HepG2 (cell line): ENCODE data around the gene ARL14EPL. TPM values are rescaled to one million over a fixed set of nuclear protein-coding genes. Genes with fewer than 3 reads are reported as not detected.

ENCODE experiments used
- ATAC-seq: fragments of 200-7000 bp; cut with Tn5 transposase; 3 replicates; pipeline ENCODE4 v1.9.1; 2020; ENCODE audit warnings: mild to moderate bottlenecking, moderate library complexity
- BruUV-seq: library from RNA; stranded (reverse); fragments of 400-500 nt; replicated peaks from 2 replicates; lab custom pipeline; 2021; lab: Mats Ljungman, UMichigan
- CTCF ChIA-PET: fragments of 300-600 bp; formaldehyde crosslinking; extraction: SDS; loops from one replicate; lab custom pipeline; 2021; ENCODE audit warnings: low total read pairs, inconsistent platforms, low intra/inter-chr PET ratio; lab: Yijun Ruan, JAX
- POLR2A ChIA-PET: fragments of 350-600 bp; sonication (Branson Sonifier 250); formaldehyde crosslinking; loops from one replicate; lab custom pipeline; 2020; ENCODE audit warnings: antibody characterized with exemption, inconsistent platforms; lab: Yijun Ruan, JAX
- DNase-seq: peaks from one replicate; pipeline ENCODE4 v3.0.0-alpha.2; 2015; ENCODE audit warnings: low spot score
- FAIRE-seq: peaks from 3 replicates; lab custom pipeline; 2011; peaks lifted over from hg19 to GRCh38; lab: Jason Lieb, UNC
- H2AFZ ChIP-seq: one replicate; pipeline ENCODE4 v1.6.1; 2011; ENCODE audit warnings: low read length, inconsistent platforms
- H3K27ac ChIP-seq: fragments of 300-600 bp; 3 replicates; pipeline ENCODE4 v1.8.0; 2011; ENCODE audit warnings: mixed run types, mild to moderate bottlenecking, mixed read lengths, low read length, inconsistent platforms; ENCODE audit not compliant: insufficient read depth; ENCODE audit errors: extremely low read length
- H3K27me3 ChIP-seq, 2 experiments: fragments of 200-600 bp in 1 of 2; 2 replicates in 1 of 2; 3 replicates in 1 of 2; pipeline versions ENCODE4 v1.6.0 to v1.8.0; 2011; ENCODE audit warnings: low read length in 2 of 2, mild to moderate bottlenecking in 2 of 2, moderate library complexity in 2 of 2, inconsistent platforms in 1 of 2; ENCODE audit not compliant: insufficient read depth in 2 of 2, control insufficient read depth in 1 of 2
- H3K36me3 ChIP-seq, 2 experiments: fragments of 200-600 bp in 1 of 2; replicated peaks in 1 of 2; 2 replicates in 1 of 2; 3 replicates in 1 of 2; pipeline versions ENCODE4 v1.5.1 to v1.8.0; 2011; ENCODE audit warnings: low read length in 2 of 2, inconsistent platforms in 1 of 2; ENCODE audit not compliant: insufficient read depth in 2 of 2, control insufficient read depth in 1 of 2
- H3K4me1 ChIP-seq: 2 replicates; pipeline ENCODE4 v1.5.1; 2012; ENCODE audit warnings: low read length, inconsistent platforms; ENCODE audit not compliant: insufficient read depth
- H3K4me2 ChIP-seq: 2 replicates; pipeline ENCODE4 v1.6.0; 2011; ENCODE audit warnings: low read depth, low read length, inconsistent platforms
- H3K4me3 ChIP-seq, 3 experiments: fragments of 200-600 bp in 1 of 3; sonication (generic), shearing (Covaris generic) in 1 of 3; replicated peaks in 1 of 3; 2 replicates each; pipeline ENCODE4 v1.5.1; 2011 to 2016; ENCODE audit warnings: low read length in 3 of 3, inconsistent platforms in 2 of 3, low read depth in 2 of 3, mild to moderate bottlenecking in 2 of 3, control low read depth in 1 of 3, mixed read lengths in 1 of 3; ENCODE audit not compliant: insufficient read depth in 1 of 3
- H3K79me2 ChIP-seq: one replicate; pipeline ENCODE4 v1.6.1; 2011; ENCODE audit warnings: low read length, inconsistent platforms; ENCODE audit not compliant: insufficient read depth
- H3K9ac ChIP-seq: 2 replicates; pipeline ENCODE4 v1.6.0; 2011; ENCODE audit warnings: mild to moderate bottlenecking, low read depth, low read length, inconsistent platforms; ENCODE audit not compliant: insufficient read depth
- H3K9me3 ChIP-seq: 2 replicates; pipeline ENCODE4 v1.5.1; 2012; ENCODE audit warnings: mild to moderate bottlenecking, low read length
- H4K20me1 ChIP-seq: 2 replicates; pipeline ENCODE4 v1.6.0; 2011; ENCODE audit warnings: inconsistent platforms, mild to moderate bottlenecking, low read length, moderate library complexity; ENCODE audit not compliant: insufficient read depth
- AKNA ChIP-seq: sonication (generic); formaldehyde crosslinking; IDR thresholded peaks from 2 replicates; pipeline ENCODE4 v1.4.0; 2020; ENCODE audit warnings: missing genetic modification reagents, borderline replicate concordance
- CBX2 ChIP-seq, 2 experiments: fragments of 200-600 bp in 1 of 2; sonication (generic); formaldehyde crosslinking in 1 of 2; IDR thresholded peaks; 2 replicates each; pipeline versions ENCODE4 v1.7.0 to v1.8.1; 2018 to 2022; ENCODE audit warnings: low read depth in 2 of 2, low read length in 1 of 2, mild to moderate bottlenecking in 1 of 2, missing genetic modification reagents in 1 of 2
- IRF1 ChIP-seq: sonication (generic); formaldehyde crosslinking; IDR thresholded peaks from 2 replicates; pipeline ENCODE4 v1.4.0; 2020; ENCODE audit warnings: low read depth, mild to moderate bottlenecking, missing genetic modification reagents
- IRF2 ChIP-seq: IDR thresholded peaks from 2 replicates; pipeline ENCODE4 v1.6.1; 2018; ENCODE audit warnings: missing genetic modification reagents, missing compliant biosample characterization
- MBD4 ChIP-seq: IDR thresholded peaks from 2 replicates; pipeline ENCODE4 v1.6.1; 2012; ENCODE audit warnings: low read length, inconsistent platforms, borderline replicate concordance
- PHF20 ChIP-seq: sonication (generic); formaldehyde crosslinking; IDR thresholded peaks from 2 replicates; pipeline ENCODE4 v1.5.0; 2020; ENCODE audit warnings: mild to moderate bottlenecking, missing genetic modification reagents
- PRDM15 ChIP-seq: sonication (generic); formaldehyde crosslinking; IDR thresholded peaks from 2 replicates; pipeline ENCODE4 v1.4.0; 2020; ENCODE audit warnings: missing genetic modification reagents
- RELA ChIP-seq: sonication (generic); formaldehyde crosslinking; IDR thresholded peaks from 2 replicates; pipeline ENCODE4 v1.4.0; 2020; ENCODE audit warnings: missing genetic modification reagents
- TARDBP ChIP-seq: sonication (generic); formaldehyde crosslinking; IDR thresholded peaks from 2 replicates; pipeline ENCODE4 v1.8.0; 2022; ENCODE audit warnings: mild to moderate bottlenecking, missing genetic modification reagents
- ZIK1 ChIP-seq: sonication (generic); formaldehyde crosslinking; IDR thresholded peaks from 2 replicates; pipeline ENCODE4 v1.5.0; 2020; ENCODE audit warnings: mild to moderate bottlenecking, low read depth, missing genetic modification reagents, borderline replicate concordance
- ZNF101 ChIP-seq: sonication (generic); formaldehyde crosslinking; IDR thresholded peaks from 2 replicates; pipeline ENCODE4 v1.4.0; 2020; ENCODE audit warnings: mild to moderate bottlenecking, low read depth, missing genetic modification reagents, borderline replicate concordance
- ZNF296 ChIP-seq: sonication (generic); formaldehyde crosslinking; conservative IDR thresholded peaks from 2 replicates; pipeline ENCODE4 v1.5.0; 2020; ENCODE audit warnings: mild to moderate bottlenecking, missing genetic modification reagents
- ZNF333 ChIP-seq: sonication (generic); formaldehyde crosslinking; IDR thresholded peaks from 2 replicates; pipeline ENCODE4 v1.4.0; 2020; ENCODE audit warnings: mild to moderate bottlenecking, missing genetic modification reagents, borderline replicate concordance
- ZNF841 ChIP-seq: sonication (generic); formaldehyde crosslinking; IDR thresholded peaks from 2 replicates; pipeline ENCODE4 v1.8.1; 2023; ENCODE audit warnings: missing genetic modification reagents, borderline replicate concordance
- WGBS: methylation state at CpG from one replicate; pipeline ENCODE4 v1.1.6; 2017; ENCODE audit warnings: low lambda C conversion rate; 5-methylcytosine and 5-hydroxymethylcytosine counted together
- in situ Hi-C: cut with HindIII; loops from 2 replicates; pipeline ENCODE4 v1.10.0; 2017; ENCODE audit warnings: low pct_unique_long_range_greater_than_20kb; ENCODE audit not compliant: extremely low pct_ligation_motif_present
- intact Hi-C: fragments of 100-400 bp; cut with micrococcal nuclease; formaldehyde crosslinking; loops from one replicate; pipeline ENCODE4 v1.10.0; 2022; ENCODE audit not compliant: unreplicated experiment
- polyA plus RNA-seq, 8 experiments: library from polyadenylated mRNA; depleted of rRNA in 3 of 8; stranded (reverse) in 7 of 8; unstranded in 1 of 8; fragments of >200 nt; fragmentation: Illumina TruSeq in 4 of 8; extraction: Trizol in 4 of 8; gene quantifications; 2 replicates each; pipeline versions ENCODE4 v1.2.1 to v1.2.3, GENCODE V29; 2011 to 2016; ENCODE audit warnings: low read depth in 4 of 8, missing spikeins in 1 of 8, mixed read lengths in 1 of 8; ENCODE audit not compliant: insufficient read depth in 1 of 8
- total RNA-seq, 5 experiments: library from RNA; depleted of rRNA; stranded (reverse); fragments of >200 nt; fragmentation: Illumina TruSeq; extraction: Trizol; gene quantifications; 2 replicates each; pipeline ENCODE4 v1.2.3, GENCODE V29; 2016; ENCODE audit warnings: low read depth in 1 of 5

Gene ARL14EPL
- total and polyA plus RNA-seq, 2 of the 13 experiments (the other 11 are each of a cell fraction or from before 2014, with no cell fraction given), result not detected

- Histone ChIP-seq H3K4me1 (peaks cover 8% of the 10 kb centered on the region), H3K36me3 (no peaks in the 10 kb centered on the region; a peak in 1 of 5 replicates), H2AFZ (no peak overlapping the region), H3K27me3 (no peaks in the 10 kb centered on the region), H3K4me2 (no peak overlapping the region), H3K79me2 (no peaks in the 10 kb centered on the region), H3K27ac (no peak overlapping the region), H4K20me1 (no peaks in the 10 kb centered on the region), H3K9me3 (no peaks in the 10 kb centered on the region), H3K4me3 (no peak overlapping the region), H3K9ac (no peak overlapping the region)
- intact Hi-C loops (no loop called here), in situ Hi-C loops (no loop called here)
- FAIRE-seq (no peak), DNase-seq (no peak), ATAC-seq (no peak)
- WGBS, result 96% methylated on average over 1 of the region's 1 CpG
- BruUV-seq, result no TSS peak
- CTCF ChIA-PET, result no interaction called here
- POLR2A ChIA-PET, result interaction anchor here (0.9 kb wide), 1 partner anchor 8 kb away, joined by 3 read pairs; the partner anchor contains the start of gene COMMD10
- TF ChIP-seq ZNF101 (no peak), ZNF841 (CRISPR knock-in tag) (no peak), ZNF296 (CRISPR knock-in tag) (no peak), ZIK1 (CRISPR knock-in tag) (no peak), PHF20 (no peak), AKNA (CRISPR knock-in tag) (no peak), ZNF333 (CRISPR knock-in tag) (no peak), PRDM15 (CRISPR knock-in tag) (no peak), RELA (CRISPR knock-in tag) (no peak), MBD4 (no peak), TARDBP (CRISPR knock-in tag) (no peak), IRF1 (CRISPR knock-in tag) (no peak), CBX2 (IDR thresholded peaks at IDR 0.05; ENCODE audit: low read depth, low read length) (no peak), CBX2 (CRISPR knock-in tag; IDR thresholded peaks at IDR 0.05; ENCODE audit: low read depth) (no peak), IRF2 (CRISPR knock-in tag) (no peak)
These were observed 44.2 kb downstream of the ARL14EPL start for GRCh38 chr5:116076496-116076895.
